Endodermal cell (in vitro differentiated cells): Measurements from ENCODE around the gene SNRPA1. TPM values are rescaled to one million over a fixed set of nuclear protein-coding genes. Genes with fewer than 3 reads are reported as not detected.
"Not testable (repeated sequence)": the region's sequence is repeated elsewhere in the genome, so short reads cannot be mapped to it uniquely, and the experiment has no call there.

Experiments
- DNase-seq: peaks from one replicate; pipeline ENCODE4 v3.0.0-alpha.2; 2017
- H3K27ac ChIP-seq: 2 replicates; pipeline ENCODE4 v1.5.1; 2013; ENCODE audit warnings: mild to moderate bottlenecking, low read depth, low read length, moderate library complexity
- H3K27me3 ChIP-seq: 2 replicates; pipeline ENCODE4 v1.6.1; 2013; ENCODE audit warnings: mild to moderate bottlenecking, low read length, moderate library complexity; ENCODE audit not compliant: insufficient read depth, control insufficient read depth, poor library complexity, severe bottlenecking
- H3K36me3 ChIP-seq: 2 replicates; pipeline ENCODE4 v1.7.0; 2013; ENCODE audit warnings: mild to moderate bottlenecking, low read length, moderate library complexity; ENCODE audit not compliant: control insufficient read depth, insufficient read depth
- H3K4me1 ChIP-seq: one replicate; pipeline ENCODE4 v1.7.0; 2013; ENCODE audit warnings: low read length; ENCODE audit not compliant: control insufficient read depth, insufficient read depth
- H3K4me3 ChIP-seq: 2 replicates; pipeline ENCODE4 v1.5.1; 2013; ENCODE audit warnings: mild to moderate bottlenecking, low read length, moderate library complexity
- H3K9ac ChIP-seq: 2 replicates; pipeline ENCODE4 v1.6.1; 2013; ENCODE audit warnings: mild to moderate bottlenecking, low read length, moderate library complexity; ENCODE audit not compliant: poor library complexity, severe bottlenecking; ENCODE audit errors: extremely low read depth
- H3K9me3 ChIP-seq: 2 replicates; pipeline ENCODE4 v1.6.1; 2013; ENCODE audit warnings: mild to moderate bottlenecking, low read length, moderate library complexity; ENCODE audit not compliant: control insufficient read depth
- H3K27ac Mint-ChIP-seq: 2 replicates; pipeline ENCODE4 v1.8.0; 2020; ENCODE audit warnings: mixed read lengths
- H3K27me3 Mint-ChIP-seq: 2 replicates; pipeline ENCODE4 v1.8.0; 2021; ENCODE audit warnings: mild to moderate bottlenecking, mixed read lengths; ENCODE audit not compliant: insufficient read depth
- H3K36me3 Mint-ChIP-seq: 2 replicates; pipeline ENCODE4 v1.8.0; 2020; ENCODE audit warnings: low read depth, mixed read lengths
- H3K4me1 Mint-ChIP-seq: 2 replicates; pipeline ENCODE4 v1.8.0; 2020; ENCODE audit warnings: mixed read lengths
- H3K4me3 Mint-ChIP-seq: 2 replicates; pipeline ENCODE4 v1.8.0; 2020; ENCODE audit warnings: mild to moderate bottlenecking, moderate library complexity, mixed read lengths
- H3K9me3 Mint-ChIP-seq: 2 replicates; pipeline ENCODE4 v1.8.0; 2020; ENCODE audit warnings: mild to moderate bottlenecking, mixed read lengths
- CTCF ChIP-seq: fragments of 200-600 bp; sonication (generic); conservative IDR thresholded peaks from 2 replicates; pipeline ENCODE4 v1.5.0; 2021; ENCODE audit warnings: antibody characterized with exemption, mild to moderate bottlenecking
- WGBS, 2 experiments: methylation state at CpG; one replicate each; pipeline versions ENCODE4 v1.1.5 to v1.1.7; 2013; ENCODE audit warnings: missing lambda C conversion rate in 2 of 2, mixed read lengths in 1 of 2; ENCODE audit not compliant: insufficient coverage in 1 of 2, insufficient read length in 1 of 2; 5-methylcytosine and 5-hydroxymethylcytosine counted together
- total RNA-seq, 2 donors: library from RNA; stranded (reverse); fragmentation: NEBNext Ultra II Directional in 1 of 2; extraction: Animal tissue kit (Norgen Biotek cat#: 25700) in 1 of 2; gene quantifications; 2 replicates in 1 of 2; 3 replicates in 1 of 2; pipeline ENCODE4 v1.2.1, GENCODE V29; 2021

SNRPA1 gene
- total RNA-seq, 2 donors from 2014 or later: 111 to 140 TPM

- Histone ChIP-seq H3K9me3 (no peaks in the 10 kb centered on the region), H3K27ac (no peak overlapping the region), H3K4me1 (no peaks in the 10 kb centered on the region), H3K27me3 (no peaks in the 10 kb centered on the region), H3K4me3 (peak overlapping the region; percentile 92), H3K9ac (peak overlapping the region; percentile 89), H3K36me3 (peaks cover 37% of the 10 kb centered on the region)
- no peaks in the 10 kb centered on the region for H3K27me3 Mint-ChIP-seq
- no peaks in the 10 kb centered on the region for H3K9me3 Mint-ChIP-seq
- H3K4me3 Mint-ChIP-seq: peak overlapping the region; percentile 87
- no peak for TF ChIP-seq CTCF
- H3K4me1 Mint-ChIP-seq: peaks cover 13% of the 10 kb centered on the region
- peaks cover 27% of the 10 kb centered on the region for H3K36me3 Mint-ChIP-seq
- no peak overlapping the region for H3K27ac Mint-ChIP-seq
- DNase-seq: peak; percentile 29
- WGBS, 2 experiments: 88 to 93% methylated on average over 8 to 10 of the region's 10 CpGs
These were observed 1.9 kb downstream of the SNRPA1 start for GRCh38 chr15:101293122-101293521.

- Mint-ChIP-seq H3K36me3 (peaks cover 64% of the 10 kb centered on the region), H3K27me3 (no peaks in the 10 kb centered on the region), H3K9me3 (no peaks in the 10 kb centered on the region), H3K4me1 (peaks cover 9% of the 10 kb centered on the region), H3K27ac (no peak overlapping the region), H3K4me3 (no peak overlapping the region)
- 88 to 93% methylated on average over 2 to 8 of the region's 8 CpGs for WGBS, 2 experiments
- H3K9ac ChIP-seq: no peak overlapping the region
- peaks cover 77% of the 10 kb centered on the region for H3K36me3 ChIP-seq
- H3K27me3 ChIP-seq: no peaks in the 10 kb centered on the region
- DNase-seq: peak; percentile 43
- H3K9me3 ChIP-seq: no peaks in the 10 kb centered on the region
- no peaks in the 10 kb centered on the region for H3K4me1 ChIP-seq
- H3K4me3 ChIP-seq: no peak overlapping the region
- H3K27ac ChIP-seq: no peak overlapping the region
- peak; percentile 81 for TF ChIP-seq CTCF
These were observed 6.0 kb downstream of the SNRPA1 start for GRCh38 chr15:101288905-101289513.

GRCh38 chr15:101287342-101287741 is 7.7 kb downstream of the SNRPA1 start:
- H3K36me3 Mint-ChIP-seq: peaks cover 78% of the 10 kb centered on the region
- not testable (repeated sequence) for H3K4me3 Mint-ChIP-seq, H3K27me3 ChIP-seq, H3K27me3 Mint-ChIP-seq, H3K4me1 ChIP-seq, H3K9me3 ChIP-seq, H3K4me3 ChIP-seq, H3K27ac ChIP-seq, H3K9me3 Mint-ChIP-seq, H3K4me1 Mint-ChIP-seq, H3K9ac ChIP-seq, H3K27ac Mint-ChIP-seq
- 100% methylated on average over 4 of the region's 6 CpGs; no CpG with 5 or more reads in 1 of the 2 experiments for WGBS, 2 experiments
- DNase-seq: peak; percentile 1
- peaks cover 86% of the 10 kb centered on the region for H3K36me3 ChIP-seq
